IPS DF 6.9 (cell line): ENCODE measurements around the gene THSD7B.

Experiments used
- DNase-seq: peaks from one replicate; pipeline ENCODE4 v3.0.0-alpha.2; 2013; ENCODE audit warnings: low read depth, low spot score
- H3K27ac ChIP-seq: one replicate; pipeline ENCODE4 v1.5.1; 2013; ENCODE audit warnings: low read length, control low read depth
- H3K27me3 ChIP-seq: 2 replicates; pipeline ENCODE4 v1.6.1; 2013; ENCODE audit warnings: mild to moderate bottlenecking, low read length; ENCODE audit not compliant: control insufficient read depth, insufficient read depth
- H3K36me3 ChIP-seq: 2 replicates; pipeline ENCODE4 v1.6.1; 2013; ENCODE audit warnings: low read length; ENCODE audit not compliant: control insufficient read depth, insufficient read depth
- H3K4me1 ChIP-seq: 2 replicates; pipeline ENCODE4 v1.6.1; 2013; ENCODE audit warnings: low read length; ENCODE audit not compliant: control insufficient read depth, insufficient read depth
- H3K4me3 ChIP-seq: 2 replicates; pipeline ENCODE4 v1.5.1; 2013; ENCODE audit warnings: mild to moderate bottlenecking, low read length
- H3K9me3 ChIP-seq: 2 replicates; pipeline ENCODE4 v1.6.1; 2013; ENCODE audit warnings: low read length, inconsistent platforms; ENCODE audit not compliant: control insufficient read depth, insufficient read depth
- whole genome bisulfite sequencing: extraction: QIAGEN DNeasy Blood & Tissue Kit; methylation state at CpG from one replicate; pipeline ENCODE4 v1.1.7; 2013; ENCODE audit warnings: mixed read lengths, missing lambda C conversion rate; ENCODE audit not compliant: insufficient read length, insufficient coverage; 5-methylcytosine and 5-hydroxymethylcytosine counted together

The THSD7B gene

DNA sequence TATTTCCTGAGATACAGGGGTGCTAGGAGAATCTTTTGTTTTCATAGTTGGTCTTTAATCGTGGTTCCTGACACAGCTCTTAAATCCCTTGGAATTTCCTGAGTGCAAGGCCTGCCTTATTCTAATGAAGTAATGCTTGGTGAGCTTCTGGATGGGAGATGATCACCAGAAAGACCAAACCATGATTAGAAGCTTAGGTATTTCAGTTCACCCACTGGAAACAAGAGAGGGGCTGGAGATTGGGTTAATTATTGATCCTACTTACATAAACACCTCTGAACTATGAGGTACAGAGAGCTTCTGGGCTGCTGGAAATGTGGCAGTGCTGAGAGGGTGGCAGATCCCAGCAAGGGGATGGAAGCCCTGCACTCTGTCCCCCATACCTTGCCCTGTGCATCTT is 406.8 kb downstream of the THSD7B start:
- no peak overlapping the region for H3K4me3 ChIP-seq
- DNase-seq, result no peak
- no peaks in the 10 kb centered on the region for H3K9me3 ChIP-seq
- no peaks in the 10 kb centered on the region for H3K4me1 ChIP-seq
- WGBS, result no CpG with 5 or more reads among the region's 1 CpG
- no peak overlapping the region for H3K27ac ChIP-seq
- H3K27me3 ChIP-seq, result no peaks in the 10 kb centered on the region
- no peaks in the 10 kb centered on the region for H3K36me3 ChIP-seq

DNA sequence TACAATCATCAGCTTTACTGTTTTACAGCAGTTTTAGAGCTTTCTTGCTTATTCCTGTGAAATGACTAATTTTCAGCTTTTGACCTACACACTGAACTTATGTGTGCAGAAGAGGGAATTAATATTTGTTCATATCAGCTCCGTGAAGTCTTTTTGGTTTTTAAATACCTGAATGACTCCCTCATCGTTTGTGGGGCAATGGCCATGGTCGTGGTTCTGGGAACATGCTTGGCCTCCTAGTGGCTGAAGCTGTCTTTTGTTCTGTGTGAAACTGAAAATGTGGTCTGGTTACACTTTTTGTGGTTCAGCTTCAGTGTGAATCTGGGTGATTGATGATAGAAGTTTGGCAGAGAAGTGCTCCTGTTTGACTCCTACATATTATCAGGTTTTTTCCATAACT is 408.1 kb downstream of the THSD7B start:
- Histone ChIP-seq H3K27me3 (no peaks in the 10 kb centered on the region), H3K4me1 (no peaks in the 10 kb centered on the region), H3K4me3 (no peak overlapping the region), H3K27ac (no peak overlapping the region), H3K9me3 (no peaks in the 10 kb centered on the region), H3K36me3 (no peaks in the 10 kb centered on the region)
- no peak for DNase-seq
- no CpG with 5 or more reads among the region's 3 CpGs for WGBS

DNA sequence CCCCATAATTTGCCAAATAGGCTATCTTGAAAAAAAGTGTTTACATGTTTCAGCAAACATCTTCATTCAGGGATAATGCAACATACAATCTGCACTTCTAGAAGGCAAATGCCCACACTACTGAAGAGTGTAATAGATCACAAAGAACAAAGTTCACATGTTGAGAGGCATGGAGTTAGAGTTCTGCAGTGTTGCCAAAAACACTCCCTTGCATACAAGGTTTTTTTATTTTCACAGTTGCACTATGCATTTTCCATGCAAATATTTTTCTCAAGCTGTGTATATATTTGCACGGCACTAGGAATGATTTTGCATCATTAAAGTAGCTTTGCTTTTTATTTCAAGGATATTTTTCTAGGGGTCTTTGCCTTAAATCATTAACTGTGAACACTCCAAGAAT is 409.9 kb downstream of the THSD7B start:
- no peak for DNase-seq
- no CpG with 5 or more reads among the region's 1 CpG for WGBS
- no peaks in the 10 kb centered on the region for H3K36me3 ChIP-seq
- no peaks in the 10 kb centered on the region for H3K4me1 ChIP-seq
- H3K9me3 ChIP-seq, result no peaks in the 10 kb centered on the region
- no peak overlapping the region for H3K27ac ChIP-seq
- H3K27me3 ChIP-seq, result no peaks in the 10 kb centered on the region
- H3K4me3 ChIP-seq, result no peak overlapping the region

DNA sequence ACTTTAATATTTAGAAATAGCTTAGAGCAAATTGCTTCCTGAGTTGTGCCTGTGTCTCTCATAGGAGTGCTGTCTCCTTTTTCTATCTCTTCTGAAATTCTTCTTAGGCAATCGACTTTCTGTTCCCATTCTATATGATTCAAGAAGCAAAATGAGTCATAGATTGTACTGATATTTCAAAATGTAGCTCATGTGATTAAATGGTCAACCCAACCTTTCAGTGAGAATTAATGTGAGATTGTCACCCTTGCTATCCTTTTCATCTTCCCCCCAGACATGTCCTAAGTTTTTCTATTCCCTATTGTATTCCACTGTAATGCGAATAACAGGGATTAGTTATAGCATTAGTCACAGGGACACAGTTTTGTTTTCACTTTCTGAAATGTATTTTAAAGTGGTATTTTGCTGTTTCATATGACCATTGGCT is 413.6 kb downstream of the THSD7B start:
- Histone ChIP-seq H3K36me3 (no peaks in the 10 kb centered on the region), H3K9me3 (no peaks in the 10 kb centered on the region), H3K4me1 (no peaks in the 10 kb centered on the region), H3K4me3 (no peak overlapping the region), H3K27ac (no peak overlapping the region), H3K27me3 (no peaks in the 10 kb centered on the region)
- no CpG with 5 or more reads among the region's 2 CpGs for WGBS
- no peak for DNase-seq

DNA sequence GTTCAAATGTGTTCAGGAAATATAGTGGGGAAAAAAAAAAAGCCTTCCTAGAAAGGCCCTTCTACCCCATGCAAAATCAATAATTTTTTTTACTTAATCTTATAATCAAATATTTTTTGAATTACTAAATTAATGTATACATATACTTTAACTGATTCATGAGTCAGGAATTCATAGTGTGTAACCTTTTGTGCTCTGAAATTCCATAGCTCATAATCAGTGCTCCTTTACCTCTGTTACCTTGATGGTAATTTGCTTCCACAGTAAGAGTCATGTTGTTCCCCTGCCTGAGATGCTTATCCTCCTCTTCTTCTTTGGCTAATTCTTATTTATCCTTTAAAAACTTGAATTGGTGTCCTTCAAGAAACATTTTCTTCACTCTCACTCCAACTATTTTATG is 414.2 kb downstream of the THSD7B start:
- no peak overlapping the region for H3K4me3 ChIP-seq
- H3K4me1 ChIP-seq, result no peaks in the 10 kb centered on the region
- no peaks in the 10 kb centered on the region for H3K36me3 ChIP-seq
- no peaks in the 10 kb centered on the region for H3K9me3 ChIP-seq
- H3K27me3 ChIP-seq, result no peaks in the 10 kb centered on the region
- H3K27ac ChIP-seq, result no peak overlapping the region
- DNase-seq, result no peak

DNA sequence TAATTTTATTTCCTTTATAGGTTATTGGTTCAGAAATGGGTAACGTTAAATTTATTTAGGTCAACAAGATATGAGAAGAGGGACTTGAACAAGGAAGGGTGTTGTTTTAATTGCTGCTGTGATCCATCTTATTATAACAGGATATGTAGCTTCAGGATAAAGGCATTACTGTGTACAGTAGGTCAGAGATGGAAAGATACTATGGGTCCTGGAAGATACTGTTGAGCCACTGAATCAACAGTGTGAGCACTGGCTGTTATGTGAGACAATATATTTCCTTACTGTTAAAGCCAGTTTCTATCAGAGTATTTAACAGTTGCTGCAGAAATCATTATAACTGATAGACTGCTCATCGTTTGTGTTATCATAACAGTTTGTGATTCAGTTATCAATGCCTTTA is 414.7 kb downstream of the THSD7B start:
- H3K27me3 ChIP-seq, result no peaks in the 10 kb centered on the region
- H3K4me1 ChIP-seq, result no peaks in the 10 kb centered on the region
- no peaks in the 10 kb centered on the region for H3K36me3 ChIP-seq
- DNase-seq, result no peak
- no CpG with 5 or more reads among the region's 2 CpGs for WGBS
- H3K27ac ChIP-seq, result no peak overlapping the region
- no peaks in the 10 kb centered on the region for H3K9me3 ChIP-seq
- no peak overlapping the region for H3K4me3 ChIP-seq

DNA sequence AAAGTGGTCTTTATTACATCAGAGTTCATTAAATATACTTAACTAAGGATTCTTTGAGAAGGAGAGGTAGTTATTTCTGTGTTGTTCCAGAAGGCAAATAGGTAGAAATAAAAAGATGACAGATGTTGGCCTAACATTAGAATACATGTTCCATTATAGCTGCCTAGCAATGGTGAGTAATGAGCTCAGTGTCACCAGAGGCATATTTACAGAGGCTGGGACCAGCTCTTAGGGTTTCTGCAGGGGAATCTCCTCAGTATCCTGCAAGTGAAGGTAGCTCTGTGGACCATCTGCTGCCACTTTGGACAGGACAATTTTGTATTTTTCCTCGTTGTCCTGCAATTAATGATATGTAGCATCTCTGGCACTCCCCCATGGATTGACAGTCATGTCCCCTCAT is 416.0 kb downstream of the THSD7B start:
- no peaks in the 10 kb centered on the region for H3K9me3 ChIP-seq
- H3K36me3 ChIP-seq, result no peaks in the 10 kb centered on the region
- no peaks in the 10 kb centered on the region for H3K4me1 ChIP-seq
- no peak overlapping the region for H3K4me3 ChIP-seq
- DNase-seq, result no peak
- no CpG with 5 or more reads among the region's 1 CpG for WGBS
- no peaks in the 10 kb centered on the region for H3K27me3 ChIP-seq
- no peak overlapping the region for H3K27ac ChIP-seq

DNA sequence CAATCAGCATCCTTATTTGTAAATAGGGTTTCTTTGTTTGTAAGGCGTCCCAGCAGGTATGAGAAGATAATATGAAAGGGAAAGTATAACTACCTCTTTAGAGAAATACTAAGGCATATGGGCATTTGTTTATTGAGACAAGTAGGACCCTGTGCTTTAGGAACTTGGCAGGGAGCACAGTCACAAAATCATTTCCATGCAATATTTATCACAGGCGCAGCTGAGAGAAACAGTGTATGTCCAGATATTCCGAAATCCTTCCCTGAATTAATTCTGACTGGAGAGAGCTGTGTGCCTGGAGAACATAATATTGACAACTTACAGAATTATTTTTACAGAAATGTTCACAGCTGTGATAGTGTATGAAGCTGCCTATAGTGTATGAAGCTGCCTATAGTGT is 416.7 kb downstream of the THSD7B start:
- H3K27ac ChIP-seq, result no peak overlapping the region
- no CpG with 5 or more reads among the region's 3 CpGs for WGBS
- H3K4me3 ChIP-seq, result no peak overlapping the region
- no peaks in the 10 kb centered on the region for H3K27me3 ChIP-seq
- no peaks in the 10 kb centered on the region for H3K36me3 ChIP-seq
- H3K4me1 ChIP-seq, result no peaks in the 10 kb centered on the region
- no peak for DNase-seq
- H3K9me3 ChIP-seq, result no peaks in the 10 kb centered on the region

DNA sequence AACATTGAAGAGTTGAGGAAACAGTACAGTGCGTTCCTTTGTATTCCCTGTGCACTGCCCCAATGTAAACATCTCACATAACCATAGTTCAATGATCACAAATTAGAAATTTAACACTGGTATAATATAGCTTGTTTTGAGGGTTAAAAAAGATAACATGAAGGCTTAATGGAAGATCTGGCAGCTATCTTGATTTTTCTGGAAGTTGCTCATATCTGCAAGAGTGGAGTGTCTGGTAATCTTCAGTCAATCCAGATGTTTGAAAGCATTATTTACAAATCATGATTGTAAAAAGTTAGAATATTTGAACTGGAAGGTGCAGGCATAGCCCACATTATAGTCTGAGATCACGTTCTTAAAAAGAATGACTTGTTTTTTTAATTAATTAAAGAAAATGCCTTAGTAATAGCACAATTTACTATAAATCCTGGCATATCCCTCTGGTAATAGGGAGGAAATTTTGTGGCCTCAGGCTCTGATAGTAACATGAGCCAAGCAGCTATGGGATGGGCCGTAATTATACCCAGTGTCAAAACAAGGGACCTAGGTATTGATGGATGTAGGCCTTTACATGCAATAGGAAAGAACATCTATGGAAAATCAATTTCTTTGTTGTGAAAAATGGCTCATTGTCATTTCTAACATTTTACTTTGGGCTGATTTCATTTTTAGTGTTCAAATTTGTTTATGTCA is 418.0 kb downstream of the THSD7B start:
- Histone ChIP-seq H3K9me3 (no peaks in the 10 kb centered on the region), H3K4me3 (no peak overlapping the region), H3K27ac (no peak overlapping the region), H3K27me3 (no peaks in the 10 kb centered on the region), H3K36me3 (no peaks in the 10 kb centered on the region), H3K4me1 (no peaks in the 10 kb centered on the region)
- whole genome bisulfite sequencing, result no CpG with 5 or more reads among the region's 3 CpGs
- DNase-seq, result no peak

DNA sequence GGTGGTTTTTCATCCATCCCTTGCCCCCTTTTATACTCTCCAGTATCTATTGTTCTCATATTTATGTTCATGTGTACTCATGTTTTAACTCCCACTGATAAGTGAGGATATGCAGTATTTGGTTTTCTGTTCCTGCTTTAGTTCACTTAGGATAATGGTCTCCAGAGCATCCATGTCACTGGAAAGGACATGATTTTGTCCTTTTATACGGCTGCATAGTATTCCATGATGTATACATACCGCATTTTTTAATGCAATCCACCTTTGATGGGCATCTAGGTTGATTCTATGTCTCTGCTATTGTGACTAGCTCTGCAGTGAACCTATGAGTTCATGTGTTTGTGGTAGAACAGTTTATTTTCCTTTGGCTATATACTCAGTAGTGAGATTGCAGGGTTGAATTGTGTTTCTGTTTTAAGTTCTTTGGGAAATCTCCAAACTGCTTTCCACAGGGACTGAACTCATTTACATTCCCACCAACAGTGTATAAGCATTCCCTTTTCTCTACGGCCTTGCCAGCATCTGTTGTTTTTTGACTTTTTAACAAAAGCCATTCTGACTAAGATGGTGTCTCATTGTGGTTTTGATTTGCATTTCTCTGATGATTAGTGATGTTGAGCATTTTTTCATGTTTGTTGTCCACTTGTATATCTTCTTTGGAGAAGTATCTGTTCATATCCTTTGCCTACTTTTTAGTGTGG is 420.2 kb downstream of the THSD7B start:
- Histone ChIP-seq H3K4me3 (no peak overlapping the region), H3K4me1 (no peaks in the 10 kb centered on the region), H3K36me3 (no peaks in the 10 kb centered on the region), H3K27me3 (no peaks in the 10 kb centered on the region), H3K9me3 (no peaks in the 10 kb centered on the region), H3K27ac (no peak overlapping the region)
- no peak for DNase-seq
- WGBS, result no CpG with 5 or more reads among the region's 3 CpGs

DNA sequence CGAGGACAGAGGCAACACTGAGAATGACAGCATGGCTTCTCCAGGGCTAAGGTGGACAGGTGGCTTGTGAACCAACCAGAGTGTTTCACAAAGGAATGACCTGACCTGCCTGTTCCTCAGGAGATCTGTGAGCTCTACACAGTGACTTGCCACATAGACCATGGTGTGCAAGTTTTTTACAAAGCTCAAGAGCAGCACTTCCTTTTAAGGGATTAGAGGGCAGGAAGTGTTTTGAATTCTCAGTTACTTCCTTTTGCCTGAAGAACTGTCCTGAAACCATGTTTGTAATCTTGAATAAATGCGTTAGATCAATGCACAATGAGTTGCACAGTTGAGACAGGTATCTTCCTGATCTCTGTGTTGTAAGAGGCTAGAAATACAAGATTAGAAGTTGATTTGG is 421.9 kb downstream of the THSD7B start:
- Histone ChIP-seq H3K4me3 (no peak overlapping the region), H3K9me3 (no peaks in the 10 kb centered on the region), H3K4me1 (no peaks in the 10 kb centered on the region), H3K27ac (no peak overlapping the region), H3K27me3 (no peaks in the 10 kb centered on the region), H3K36me3 (no peaks in the 10 kb centered on the region)
- no peak for DNase-seq
- no CpG with 5 or more reads among the region's 2 CpGs for WGBS
